Measurements from ENCODE around the gene PPP1R9B.

Gene PPP1R9B

GRCh38 chr17:50192144-50192617 is 41.7 kb upstream of the PPP1R9B start:
- peaks cover 95% of the 10 kb centered on the region for H3K36me3 ChIP-seq (ENCODE audit: control insufficient read depth, insufficient read depth, low read length)
- no peak overlapping the region for H3K4me3 ChIP-seq (ENCODE audit: low read depth, low read length)
- no peaks in the 10 kb centered on the region for H3K4me1 ChIP-seq (ENCODE audit: control insufficient read depth, insufficient read depth, low read length)
- no peak overlapping the region for H3K9ac ChIP-seq (ENCODE audit: low read depth, low read length)
- H3K9me3 ChIP-seq (ENCODE audit: control insufficient read depth, insufficient read depth, low read length) = no peaks in the 10 kb centered on the region
- no peaks in the 10 kb centered on the region for H3K27me3 ChIP-seq (ENCODE audit: control insufficient read depth, insufficient read depth, low read length)

- Histone ChIP-seq H3K36me3 (ENCODE audit: control insufficient read depth, insufficient read depth, low read length) (peaks cover 95% of the 10 kb centered on the region), H3K4me1 (ENCODE audit: control insufficient read depth, insufficient read depth, low read length) (no peaks in the 10 kb centered on the region), H3K4me3 (ENCODE audit: low read depth, low read length) (no peak overlapping the region)
Measured at GRCh38 chr17:50191359-50192143, 41.1 kb upstream of the PPP1R9B start.

GRCh38 chr17:50190603-50191358 is 40.3 kb upstream of the PPP1R9B start:
- Histone ChIP-seq H3K36me3 (ENCODE audit: control insufficient read depth, insufficient read depth, low read length) (peaks cover 95% of the 10 kb centered on the region), H3K9me3 (ENCODE audit: control insufficient read depth, insufficient read depth, low read length) (no peaks in the 10 kb centered on the region), H3K4me3 (ENCODE audit: low read depth, low read length) (no peak overlapping the region), H3K27me3 (ENCODE audit: control insufficient read depth, insufficient read depth, low read length) (no peaks in the 10 kb centered on the region), H3K4me1 (ENCODE audit: control insufficient read depth, insufficient read depth, low read length) (no peaks in the 10 kb centered on the region), H3K9ac (ENCODE audit: low read depth, low read length) (no peak overlapping the region)

More at GRCh38 chr17:50191359-50192143, 41.1 kb upstream of the PPP1R9B start:
- Histone ChIP-seq H3K9me3 (ENCODE audit: control insufficient read depth, insufficient read depth, low read length) (no peaks in the 10 kb centered on the region), H3K9ac (ENCODE audit: low read depth, low read length) (no peak overlapping the region), H3K27me3 (ENCODE audit: control insufficient read depth, insufficient read depth, low read length) (no peaks in the 10 kb centered on the region)

DNA sequence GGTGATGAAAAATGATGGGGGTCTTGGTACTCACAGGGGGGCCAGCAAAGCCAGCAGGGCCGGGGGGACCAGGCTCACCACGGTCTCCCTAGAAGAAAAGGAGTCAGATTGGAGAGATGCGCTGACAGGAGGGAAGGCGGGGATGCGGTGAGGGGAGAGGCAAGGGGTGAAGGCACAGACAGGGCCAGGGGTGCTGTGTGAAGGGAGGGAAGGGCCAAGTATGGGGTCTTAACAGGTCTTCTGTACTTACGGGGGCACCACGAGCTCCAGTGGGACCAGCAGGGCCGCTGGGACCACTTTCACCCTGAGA is 39.8 kb upstream of the PPP1R9B start:
- H3K4me1 ChIP-seq (ENCODE audit: control insufficient read depth, insufficient read depth, low read length) = no peaks in the 10 kb centered on the region
- no peak overlapping the region for H3K4me3 ChIP-seq (ENCODE audit: low read depth, low read length)
- peaks cover 93% of the 10 kb centered on the region for H3K36me3 ChIP-seq (ENCODE audit: control insufficient read depth, insufficient read depth, low read length)
- no peaks in the 10 kb centered on the region for H3K27me3 ChIP-seq (ENCODE audit: control insufficient read depth, insufficient read depth, low read length)
- no peak overlapping the region for H3K9ac ChIP-seq (ENCODE audit: low read depth, low read length)
- no peaks in the 10 kb centered on the region for H3K9me3 ChIP-seq (ENCODE audit: control insufficient read depth, insufficient read depth, low read length)

GRCh38 chr17:50189550-50190292 is 39.2 kb upstream of the PPP1R9B start:
- H3K9ac ChIP-seq (ENCODE audit: low read depth, low read length) = no peak overlapping the region
- no peaks in the 10 kb centered on the region for H3K27me3 ChIP-seq (ENCODE audit: control insufficient read depth, insufficient read depth, low read length)

GRCh38 chr17:50188921-50189549 is 38.6 kb upstream of the PPP1R9B start:
- H3K36me3 ChIP-seq (ENCODE audit: control insufficient read depth, insufficient read depth, low read length) = peaks cover 81% of the 10 kb centered on the region
- no peak overlapping the region for H3K4me3 ChIP-seq (ENCODE audit: low read depth, low read length)
- no peaks in the 10 kb centered on the region for H3K27me3 ChIP-seq (ENCODE audit: control insufficient read depth, insufficient read depth, low read length)
- no peak overlapping the region for H3K9ac ChIP-seq (ENCODE audit: low read depth, low read length)
- no peaks in the 10 kb centered on the region for H3K9me3 ChIP-seq (ENCODE audit: control insufficient read depth, insufficient read depth, low read length)
- peaks cover under 1% of the 10 kb centered on the region for H3K4me1 ChIP-seq (ENCODE audit: control insufficient read depth, insufficient read depth, low read length)

More at GRCh38 chr17:50189550-50190292, 39.2 kb upstream of the PPP1R9B start:
- no peak overlapping the region for H3K4me3 ChIP-seq (ENCODE audit: low read depth, low read length)
- H3K36me3 ChIP-seq (ENCODE audit: control insufficient read depth, insufficient read depth, low read length) = peaks cover 88% of the 10 kb centered on the region
- no peaks in the 10 kb centered on the region for H3K9me3 ChIP-seq (ENCODE audit: control insufficient read depth, insufficient read depth, low read length)
- no peaks in the 10 kb centered on the region for H3K4me1 ChIP-seq (ENCODE audit: control insufficient read depth, insufficient read depth, low read length)

DNA sequence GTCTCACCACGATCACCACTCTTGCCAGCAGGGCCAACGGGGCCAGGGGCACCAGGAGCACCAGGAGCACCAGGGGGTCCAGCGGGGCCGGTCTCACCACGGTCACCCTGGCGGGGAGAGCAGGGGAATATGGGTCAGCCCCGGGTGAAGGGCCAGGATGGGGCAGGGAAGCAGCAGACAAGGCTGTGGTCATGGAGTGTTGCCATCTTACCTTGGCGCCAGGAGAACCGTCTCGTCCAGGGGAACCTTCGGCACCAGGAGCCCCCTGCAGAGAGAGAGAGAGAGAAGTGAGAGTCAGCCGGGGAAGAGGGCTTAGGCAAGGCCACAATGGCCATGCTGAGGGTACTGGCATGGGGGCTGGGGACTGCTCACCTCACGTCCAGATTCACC is 38.0 kb upstream of the PPP1R9B start:
- H3K36me3 ChIP-seq (ENCODE audit: control insufficient read depth, insufficient read depth, low read length) = peaks cover 77% of the 10 kb centered on the region
- H3K9ac ChIP-seq (ENCODE audit: low read depth, low read length) = no peak overlapping the region
- H3K27me3 ChIP-seq (ENCODE audit: control insufficient read depth, insufficient read depth, low read length) = no peaks in the 10 kb centered on the region
- peaks cover 4% of the 10 kb centered on the region for H3K4me1 ChIP-seq (ENCODE audit: control insufficient read depth, insufficient read depth, low read length)
- H3K9me3 ChIP-seq (ENCODE audit: control insufficient read depth, insufficient read depth, low read length) = no peaks in the 10 kb centered on the region
- H3K4me3 ChIP-seq (ENCODE audit: low read depth, low read length) = no peak overlapping the region

GRCh38 chr17:50187751-50188530 is 37.5 kb upstream of the PPP1R9B start:
- H3K4me3 ChIP-seq (ENCODE audit: low read depth, low read length) = no peak overlapping the region
- H3K36me3 ChIP-seq (ENCODE audit: control insufficient read depth, insufficient read depth, low read length) = peaks cover 75% of the 10 kb centered on the region
- H3K9me3 ChIP-seq (ENCODE audit: control insufficient read depth, insufficient read depth, low read length) = no peaks in the 10 kb centered on the region
- peaks cover 4% of the 10 kb centered on the region for H3K4me1 ChIP-seq (ENCODE audit: control insufficient read depth, insufficient read depth, low read length)
- no peak overlapping the region for H3K9ac ChIP-seq (ENCODE audit: low read depth, low read length)
- H3K27me3 ChIP-seq (ENCODE audit: control insufficient read depth, insufficient read depth, low read length) = no peaks in the 10 kb centered on the region

DNA sequence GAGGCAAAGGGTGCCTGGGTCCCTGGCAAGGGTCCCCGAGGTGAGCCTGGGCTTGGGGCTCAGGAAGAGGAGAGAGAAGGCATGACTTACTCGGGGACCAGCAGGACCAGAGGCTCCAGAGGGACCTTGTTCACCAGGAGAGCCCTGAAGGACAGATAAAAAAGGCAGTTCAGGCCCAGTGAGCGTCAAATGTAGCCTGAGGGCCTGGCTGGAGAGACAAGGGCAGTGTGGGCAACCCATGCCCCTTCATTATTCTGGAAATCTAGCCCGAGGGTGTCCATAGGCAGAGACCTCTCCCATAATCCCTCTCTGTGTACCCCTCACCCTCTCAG is 36.9 kb upstream of the PPP1R9B start:
- no peaks in the 10 kb centered on the region for H3K27me3 ChIP-seq (ENCODE audit: control insufficient read depth, insufficient read depth, low read length)
- peaks cover 4% of the 10 kb centered on the region for H3K4me1 ChIP-seq (ENCODE audit: control insufficient read depth, insufficient read depth, low read length)
- H3K4me3 ChIP-seq (ENCODE audit: low read depth, low read length) = no peak overlapping the region
- no peak overlapping the region for H3K9ac ChIP-seq (ENCODE audit: low read depth, low read length)
- no peaks in the 10 kb centered on the region for H3K9me3 ChIP-seq (ENCODE audit: control insufficient read depth, insufficient read depth, low read length)
- peaks cover 69% of the 10 kb centered on the region for H3K36me3 ChIP-seq (ENCODE audit: control insufficient read depth, insufficient read depth, low read length)

GRCh38 chr17:50186661-50187393 is 36.4 kb upstream of the PPP1R9B start:
- H3K36me3 ChIP-seq (ENCODE audit: control insufficient read depth, insufficient read depth, low read length) = peaks cover 64% of the 10 kb centered on the region
- H3K4me3 ChIP-seq (ENCODE audit: low read depth, low read length) = no peak overlapping the region
- H3K9me3 ChIP-seq (ENCODE audit: control insufficient read depth, insufficient read depth, low read length) = no peaks in the 10 kb centered on the region
- no peaks in the 10 kb centered on the region for H3K27me3 ChIP-seq (ENCODE audit: control insufficient read depth, insufficient read depth, low read length)
- no peak overlapping the region for H3K9ac ChIP-seq (ENCODE audit: low read depth, low read length)
- H3K4me1 ChIP-seq (ENCODE audit: control insufficient read depth, insufficient read depth, low read length) = peaks cover 4% of the 10 kb centered on the region
